Dedifferentiated amniotic fluid mesenchymal stem cell (primary cell): ENCODE results near the gene LAMA5.

Experiments
- DNase-seq: peaks from one replicate; pipeline ENCODE4 v3.0.0-alpha.2; 2016; ENCODE audit errors: extremely low spot score

The LAMA5 gene

DNA sequence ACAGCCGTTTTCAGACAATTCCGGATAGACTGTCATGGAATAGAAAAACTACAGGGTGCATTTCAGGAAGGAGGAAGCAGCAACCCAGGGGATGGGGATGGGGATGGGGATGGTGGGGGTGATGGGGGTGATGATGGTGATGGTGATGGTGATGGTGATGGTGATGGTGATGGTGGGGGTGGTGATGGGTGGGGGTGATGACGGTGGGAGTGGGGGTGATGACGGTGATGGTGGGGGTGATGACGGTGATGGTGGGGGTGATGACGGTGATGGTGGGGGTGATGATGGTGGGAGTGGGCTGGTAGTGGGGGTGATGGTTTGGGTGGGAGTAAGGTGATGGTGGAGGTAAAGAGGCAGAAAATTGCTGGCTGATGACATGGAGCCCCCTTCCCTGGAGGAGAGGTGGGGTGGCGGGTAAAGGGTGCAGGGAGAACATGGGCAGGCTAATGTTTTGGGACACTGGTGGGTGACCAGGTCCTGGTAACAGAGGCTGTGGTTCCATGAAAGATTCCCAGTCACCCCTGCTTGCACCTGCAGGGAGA lies 17.5 kb downstream of the LAMA5 start:
- no peak for DNase-seq

DNA sequence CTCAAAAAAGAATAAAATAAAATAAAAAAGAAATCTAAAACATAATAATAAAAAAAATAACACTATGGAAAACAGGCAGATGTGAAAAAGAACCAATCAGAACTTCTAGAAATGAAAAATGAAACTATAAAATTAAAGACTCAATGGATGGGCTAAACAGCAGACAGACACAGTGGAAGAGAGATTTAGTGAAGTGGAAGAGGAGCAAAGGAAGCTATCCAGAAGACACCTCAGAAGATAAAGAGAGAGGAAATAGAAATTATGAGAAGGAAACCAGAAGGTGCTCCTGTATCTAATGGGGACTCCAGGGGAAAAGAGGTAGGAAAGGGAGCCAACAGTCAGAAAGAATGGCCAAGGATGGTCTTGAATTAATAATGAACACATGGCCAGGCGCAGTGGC lies 18.5 kb downstream of the LAMA5 start:
- DNase-seq: no peak

DNA sequence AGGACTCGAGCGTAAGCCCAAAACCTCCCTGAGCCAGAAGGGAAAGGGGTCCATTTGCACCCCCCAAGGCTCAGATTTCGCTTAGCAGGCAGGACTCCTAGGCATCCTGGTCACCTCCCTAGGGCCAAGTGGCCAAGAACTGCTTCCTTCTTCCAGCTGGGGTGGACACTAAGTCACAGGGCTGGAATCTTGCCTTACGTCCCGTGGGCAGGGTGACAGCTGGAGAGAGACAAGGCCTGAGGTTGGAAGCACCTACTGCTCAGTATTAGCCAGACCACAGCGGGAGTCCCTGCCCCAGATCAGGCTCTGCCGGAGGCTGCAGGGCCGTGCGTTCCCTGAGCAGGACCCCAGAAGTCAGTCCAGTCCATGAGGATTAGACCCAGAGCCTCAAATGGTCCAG lies 19.7 kb downstream of the LAMA5 start:
- DNase-seq: no peak

DNA sequence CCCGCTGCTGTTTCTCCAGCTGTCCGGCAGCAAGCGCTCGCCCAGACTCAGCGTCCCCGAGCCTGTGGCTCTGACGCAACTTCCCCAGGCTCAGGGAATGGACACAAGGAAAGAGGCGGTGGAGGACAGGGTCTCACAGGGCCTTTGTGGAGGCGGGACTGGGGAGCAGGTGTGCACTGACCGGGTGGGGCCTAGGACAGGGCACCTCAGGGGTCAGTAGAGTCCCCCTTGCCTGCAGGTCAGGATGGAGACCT lies 20.0 kb downstream of the LAMA5 start:
- no peak for DNase-seq

DNA sequence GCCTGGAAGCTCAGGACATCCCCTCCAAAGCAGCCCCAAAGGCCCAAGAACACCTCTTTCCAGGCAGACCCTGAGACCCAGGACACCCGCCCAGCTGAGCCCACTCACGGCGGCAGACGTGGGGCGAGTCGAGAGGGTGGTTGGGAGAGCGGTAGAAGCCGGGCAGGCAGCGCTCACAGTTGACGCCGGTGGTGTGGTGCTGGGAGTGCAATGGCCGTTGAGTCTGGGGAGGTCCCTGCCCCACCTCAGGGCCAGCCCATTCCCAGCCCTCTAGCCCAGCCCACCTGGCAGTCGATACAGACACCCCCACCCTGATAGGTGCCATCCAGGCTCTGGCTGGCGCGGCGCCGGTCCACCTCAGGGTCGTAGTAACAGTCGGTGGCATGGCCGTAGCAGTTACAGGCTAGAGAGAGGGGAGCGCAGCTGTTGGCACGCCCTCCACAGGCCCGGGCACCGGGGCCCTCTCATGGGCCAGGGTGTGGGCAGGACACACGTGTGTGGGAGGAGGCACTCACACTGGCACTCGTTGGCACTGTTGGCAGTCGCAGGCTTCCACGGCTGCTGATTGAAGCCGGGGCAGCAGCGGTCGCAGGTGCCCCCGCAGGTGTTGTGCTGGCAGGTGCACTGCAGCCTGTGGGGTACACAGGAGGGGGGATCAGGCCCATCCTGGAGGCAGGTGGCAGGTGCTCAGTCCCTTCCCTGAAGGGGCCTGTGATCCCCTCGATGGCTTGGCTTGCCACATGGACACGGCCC lies 20.5 kb downstream of the LAMA5 start:
- DNase-seq: no peak

DNA sequence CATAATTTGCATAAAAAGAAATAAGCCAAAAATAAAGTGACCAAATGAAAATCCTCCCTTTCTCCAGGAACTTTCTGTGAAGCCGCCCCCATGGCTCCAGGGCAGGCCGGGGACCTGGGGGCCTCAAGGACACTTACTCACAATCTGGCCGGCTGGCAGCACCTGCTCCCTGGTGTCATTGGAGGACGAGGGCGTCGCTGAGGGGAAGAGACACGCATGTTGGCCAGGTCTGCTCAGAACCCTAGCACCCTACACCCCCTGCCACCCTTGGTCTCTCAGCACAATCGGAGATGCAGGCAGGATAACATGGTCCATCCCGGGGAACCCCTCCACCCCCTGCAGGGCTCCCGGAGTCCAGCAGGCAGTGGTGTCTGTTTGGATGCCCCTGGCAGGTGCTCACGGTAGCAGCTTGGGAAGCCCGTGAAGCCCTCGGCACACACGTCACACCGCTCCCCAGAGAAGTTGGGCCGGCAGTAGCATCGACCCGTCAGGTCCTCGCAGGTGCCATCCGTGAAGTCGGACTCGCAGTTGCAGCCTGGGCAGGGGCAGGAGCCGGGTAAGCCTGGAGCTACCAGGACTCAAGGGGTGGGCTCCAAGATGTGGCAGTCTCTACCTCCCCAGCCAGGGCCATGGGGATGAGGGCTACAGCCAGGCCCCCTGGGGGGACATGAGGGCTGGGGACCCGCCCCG lies 21.3 kb downstream of the LAMA5 start:
- DNase-seq: no peak

DNA sequence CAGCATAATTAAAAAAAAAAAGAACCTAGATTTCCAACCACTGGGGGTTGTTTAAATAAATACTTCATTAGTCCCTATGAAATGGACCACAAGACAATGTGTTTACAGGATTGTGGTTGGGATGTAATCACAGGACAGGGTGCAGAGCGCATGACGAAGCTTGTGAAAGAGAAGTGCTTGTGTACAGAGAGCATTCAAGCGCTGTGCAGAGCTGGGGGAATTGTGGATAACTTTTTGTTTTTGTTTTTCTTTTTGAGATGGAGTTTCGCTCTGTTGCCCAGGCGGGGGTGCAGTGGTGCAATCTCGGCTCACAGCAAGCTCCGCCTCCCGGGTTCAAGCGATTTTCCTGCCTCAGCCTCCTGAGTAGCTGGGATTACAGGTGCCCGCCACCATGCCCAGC lies 22.3 kb downstream of the LAMA5 start:
- DNase-seq: no peak

DNA sequence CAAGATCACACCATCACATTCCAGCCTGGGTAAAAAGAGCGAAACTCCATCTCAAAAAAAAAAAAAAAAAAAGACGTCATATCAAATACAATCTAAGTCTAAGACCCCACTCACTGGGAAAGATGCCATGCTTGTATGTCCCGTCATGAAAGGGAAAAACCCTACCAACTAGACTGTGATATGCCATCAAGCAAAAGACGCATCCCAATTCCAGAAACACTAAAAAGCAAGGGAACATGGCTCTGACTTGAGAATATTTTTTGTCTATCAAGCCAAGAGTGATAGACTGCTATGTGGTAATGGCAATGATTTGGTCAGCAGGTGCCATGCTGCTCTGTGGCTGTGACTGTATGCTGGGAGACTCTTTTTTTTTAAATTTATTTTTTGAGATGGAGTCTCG lies 23.0 kb downstream of the LAMA5 start:
- no peak for DNase-seq

DNA sequence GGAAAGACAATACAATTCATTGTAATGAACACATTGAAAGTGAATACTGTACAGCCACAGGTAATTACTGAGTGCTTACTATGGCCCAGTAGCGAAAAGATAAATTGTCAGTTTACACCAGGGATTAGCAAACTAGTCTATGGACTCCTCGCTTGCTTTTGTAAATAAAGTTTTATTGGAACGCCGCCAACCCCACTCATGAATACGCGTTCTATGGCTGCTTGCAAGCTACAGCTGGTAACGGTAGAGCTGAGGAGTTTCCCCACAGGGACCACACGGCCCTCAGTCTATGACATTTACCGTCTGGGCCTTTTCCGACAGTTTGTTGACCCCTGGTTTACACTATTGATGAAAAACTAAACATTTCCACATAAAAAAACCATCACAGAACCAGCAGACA lies 24.2 kb downstream of the LAMA5 start:
- no peak for DNase-seq

DNA sequence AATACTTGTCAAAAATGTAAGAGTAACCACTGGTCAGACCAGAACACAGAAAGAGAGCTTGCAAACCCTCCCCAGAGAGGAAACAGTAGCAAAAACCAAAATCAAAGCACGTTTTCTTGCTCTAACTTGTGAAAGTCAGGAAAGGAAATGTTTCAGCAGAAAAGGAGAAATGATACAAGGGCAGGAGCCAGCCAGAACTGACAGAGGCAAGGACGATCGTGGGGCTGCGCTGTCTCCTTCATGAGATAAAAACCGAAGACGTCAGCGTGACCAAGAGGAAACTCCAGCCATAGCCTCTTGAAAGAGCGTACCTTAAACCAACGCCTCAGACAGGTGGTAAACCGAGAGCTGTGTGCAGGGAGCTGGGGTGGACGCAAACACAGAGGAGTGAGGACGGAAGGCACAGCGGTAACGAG lies 27.5 kb downstream of the LAMA5 start:
- no peak for DNase-seq

DNA sequence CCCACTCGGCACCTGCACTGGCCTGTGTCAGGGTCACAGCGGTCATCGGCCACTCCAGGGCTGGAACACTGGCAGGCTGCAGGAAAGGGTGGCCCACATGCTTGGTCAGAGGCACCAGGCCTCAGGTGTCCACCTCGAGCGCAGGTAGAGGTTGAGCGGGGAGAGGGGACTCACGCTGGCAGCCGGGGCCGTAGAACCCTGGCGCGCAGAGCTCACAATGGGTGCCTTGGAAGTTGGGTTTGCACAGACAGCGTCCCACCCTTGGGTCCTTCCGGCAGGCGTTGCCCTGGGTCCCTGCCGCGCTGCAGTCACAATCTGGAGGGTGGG lies 28.9 kb downstream of the LAMA5 start:
- DNase-seq: no peak

DNA sequence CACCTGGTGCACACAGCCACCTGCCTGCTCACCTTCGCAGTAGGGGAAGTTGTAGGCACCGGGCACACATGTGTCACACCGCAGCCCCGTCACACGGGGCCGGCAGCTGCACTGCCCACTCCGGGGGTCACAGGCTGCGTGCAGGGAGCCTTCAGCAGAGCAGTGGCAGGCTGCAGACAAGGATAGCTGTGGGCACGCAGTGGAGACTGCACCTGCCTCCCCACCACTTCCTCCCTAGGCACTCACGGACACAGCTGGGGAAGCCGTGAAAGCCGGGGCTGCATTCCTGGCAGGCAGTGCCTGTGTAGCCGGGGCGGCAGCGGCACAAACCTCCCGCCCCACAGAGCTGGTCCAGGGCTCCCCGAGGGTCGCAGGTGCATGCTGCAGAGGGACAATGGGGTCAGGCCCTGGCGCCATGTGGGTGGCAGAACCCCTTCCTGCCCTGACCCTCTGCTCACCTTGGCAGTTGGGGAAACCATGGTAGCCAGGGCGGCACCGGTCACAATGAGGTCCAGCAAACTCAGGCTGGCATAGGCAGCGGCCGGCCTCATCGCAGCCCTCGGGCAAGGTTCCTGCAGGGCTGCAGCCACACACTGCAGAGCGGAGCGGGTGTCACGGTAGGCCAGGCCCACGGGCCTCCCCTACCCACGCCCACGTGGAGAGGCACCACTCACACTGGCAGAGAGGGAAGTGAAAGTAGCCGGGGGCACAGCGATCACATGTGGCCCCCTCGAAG lies 29.4 kb downstream of the LAMA5 start:
- no peak for DNase-seq

DNA sequence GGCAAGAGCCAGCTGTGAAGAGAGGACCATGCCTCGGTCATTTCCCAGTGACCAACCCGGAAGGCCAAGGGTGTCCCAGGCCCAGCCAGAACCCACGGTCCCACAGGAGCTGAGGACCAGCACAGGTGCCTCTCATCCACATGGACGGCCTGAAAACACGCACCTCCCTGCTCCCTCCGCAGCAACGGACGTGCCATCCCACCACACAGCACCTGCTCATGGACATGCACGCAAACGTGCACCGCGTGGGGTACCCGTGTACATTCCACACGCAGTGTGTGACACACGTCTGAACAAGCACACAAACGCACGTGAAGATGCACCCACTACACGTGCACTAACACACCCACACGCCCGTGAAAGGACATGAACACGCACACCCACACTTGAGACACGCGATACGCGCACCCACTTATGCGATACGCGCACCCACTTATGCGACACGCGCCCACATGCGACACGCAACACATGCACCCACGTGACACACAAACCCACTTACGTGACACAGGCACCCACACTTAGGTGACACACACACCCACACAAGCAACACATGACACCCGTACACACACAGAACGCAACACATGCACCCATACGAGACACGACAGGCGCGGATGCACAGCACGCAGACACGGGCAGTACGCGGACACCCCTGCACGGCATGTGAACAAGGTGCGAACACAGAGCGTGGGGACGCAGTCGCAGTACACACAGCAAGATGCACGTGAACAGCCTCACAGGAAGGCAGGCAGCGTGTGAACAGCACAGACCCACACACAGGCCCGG lies 30.1 kb downstream of the LAMA5 start:
- DNase-seq: no peak

DNA sequence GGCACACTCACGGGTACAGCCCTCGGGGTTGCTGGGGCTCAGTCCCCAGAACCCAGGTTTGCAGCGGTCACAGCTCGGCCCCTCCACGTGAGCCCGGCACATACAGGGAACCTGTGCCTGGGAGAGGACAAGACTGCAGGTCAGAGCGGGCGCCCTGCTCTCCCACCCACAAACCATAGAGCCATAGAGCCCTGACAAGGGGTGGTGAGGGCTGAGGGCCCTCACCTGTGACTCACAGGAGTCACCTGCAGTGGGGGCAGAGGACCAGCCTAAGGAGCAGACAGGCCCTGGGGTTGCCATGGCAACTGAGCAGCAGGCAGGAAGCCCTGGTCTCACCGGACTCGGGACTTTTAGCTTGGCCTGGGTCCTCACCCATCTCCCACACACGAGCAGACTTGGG lies 30.8 kb downstream of the LAMA5 start:
- DNase-seq: no peak

DNA sequence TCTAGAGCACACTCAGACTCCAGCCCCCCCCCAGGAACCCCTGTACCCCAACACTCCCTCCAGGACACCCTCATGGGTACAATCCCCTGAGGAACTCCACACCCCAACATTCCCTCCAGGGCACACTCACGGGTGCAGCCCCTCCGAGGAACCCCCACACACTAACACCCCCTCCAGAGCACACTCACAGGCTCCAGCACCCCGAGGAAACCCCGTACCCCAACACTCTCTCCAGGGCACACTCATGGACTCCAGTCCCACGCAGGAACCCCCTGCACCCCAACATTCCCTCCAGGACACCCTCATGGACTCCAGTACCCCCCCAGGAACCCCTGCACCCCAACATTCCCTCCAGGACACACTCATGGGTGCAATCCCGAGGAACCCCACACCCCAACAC lies 31.6 kb downstream of the LAMA5 start:
- no peak for DNase-seq

DNA sequence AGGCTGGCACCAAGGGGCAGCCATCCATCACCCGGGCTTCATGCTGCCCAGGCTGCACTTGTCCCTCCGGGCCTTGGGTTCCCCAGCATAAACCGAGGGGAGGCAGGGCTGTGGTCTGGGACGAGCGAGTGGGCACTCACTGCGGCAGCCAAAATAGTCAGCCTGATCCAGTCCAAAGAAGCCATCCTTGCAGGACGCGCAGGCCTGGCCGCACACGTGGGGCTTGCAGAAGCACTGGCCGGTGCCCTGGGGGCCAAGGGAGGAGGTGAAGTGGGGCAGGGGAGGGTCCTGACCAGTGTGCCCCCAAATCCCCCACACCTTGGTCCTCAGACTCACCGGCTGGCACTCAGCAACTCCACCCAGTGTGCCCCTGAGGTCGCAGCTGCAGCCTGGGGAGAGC lies 32.2 kb downstream of the LAMA5 start:
- DNase-seq: no peak

DNA sequence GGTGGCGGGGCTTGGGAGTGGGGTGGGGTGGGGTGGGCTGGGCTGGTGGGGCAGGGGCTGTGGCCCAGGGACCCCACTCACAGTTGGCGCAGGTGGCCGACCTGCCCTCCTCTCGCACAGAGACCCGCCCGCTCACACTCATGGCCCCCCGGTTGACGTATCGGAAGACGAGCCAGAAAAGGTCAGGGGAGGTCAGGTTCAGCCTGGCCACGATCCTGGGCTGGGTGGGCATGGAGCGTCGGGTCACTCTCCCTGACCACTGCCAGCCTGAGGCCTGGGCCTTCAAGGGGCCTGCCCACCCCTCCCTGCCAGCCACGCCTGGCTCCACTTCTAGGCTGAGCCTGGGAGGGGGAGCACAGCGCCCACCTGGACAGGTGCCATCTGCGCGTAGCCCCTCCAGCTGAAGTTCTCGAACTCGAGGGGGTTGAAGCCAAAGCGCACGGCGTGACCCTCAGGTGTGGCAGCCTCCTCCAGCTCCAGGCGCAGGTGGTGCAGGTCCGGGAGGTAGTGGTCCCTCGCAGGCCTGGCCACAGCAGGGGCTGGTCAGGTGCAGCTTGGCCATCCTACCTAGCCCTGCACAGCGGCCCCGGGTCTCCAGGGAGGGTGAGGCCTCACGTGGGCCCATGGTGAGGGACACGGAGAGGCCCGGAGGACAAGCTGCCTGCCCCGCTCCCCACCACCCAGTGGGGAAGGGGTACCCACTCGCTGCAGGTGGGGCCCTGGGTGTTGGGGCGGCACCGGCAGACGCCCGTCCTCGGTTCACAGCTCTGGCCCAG lies 33.1 kb downstream of the LAMA5 start:
- no peak for DNase-seq

DNA sequence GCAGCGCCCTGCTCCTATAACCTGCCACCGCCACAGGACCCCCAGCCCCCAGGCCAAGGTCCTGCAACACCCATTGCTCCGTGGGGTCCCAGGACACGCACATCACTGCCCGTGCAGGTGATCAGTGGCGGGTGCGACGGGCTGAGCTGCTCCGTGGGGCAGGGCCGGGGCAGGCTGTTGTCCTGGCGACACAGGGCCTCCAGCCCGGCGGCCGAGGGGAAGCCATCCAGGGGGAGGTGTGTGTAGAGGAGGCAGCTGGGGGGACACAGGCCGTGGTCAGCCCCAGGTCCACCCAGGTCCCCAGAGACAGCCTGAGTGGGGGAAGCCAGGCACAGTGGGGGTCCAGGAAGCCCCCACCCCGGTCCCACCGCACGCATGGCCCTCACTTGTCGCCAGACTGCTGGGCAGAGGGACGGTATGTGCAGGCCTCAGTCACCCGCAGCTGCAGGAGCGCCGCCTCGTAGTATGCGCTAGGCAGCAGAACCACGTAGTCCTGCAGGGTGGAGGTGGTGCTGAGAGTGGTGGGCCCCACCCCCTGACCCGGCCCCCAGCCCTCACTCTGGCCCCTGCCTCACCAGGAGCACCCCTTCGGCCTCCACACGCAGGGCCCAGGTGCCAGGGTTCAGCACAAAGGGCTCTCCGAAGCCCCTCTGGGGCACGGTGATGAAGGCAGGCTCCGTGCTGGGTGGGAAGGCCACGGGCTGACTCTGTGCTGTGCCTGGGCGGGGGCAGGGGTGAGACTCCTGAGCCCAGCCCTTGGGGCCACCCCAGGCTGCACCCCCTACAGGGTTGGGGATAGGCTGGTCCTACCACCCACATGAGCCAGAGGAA lies 33.9 kb downstream of the LAMA5 start:
- no peak for DNase-seq

DNA sequence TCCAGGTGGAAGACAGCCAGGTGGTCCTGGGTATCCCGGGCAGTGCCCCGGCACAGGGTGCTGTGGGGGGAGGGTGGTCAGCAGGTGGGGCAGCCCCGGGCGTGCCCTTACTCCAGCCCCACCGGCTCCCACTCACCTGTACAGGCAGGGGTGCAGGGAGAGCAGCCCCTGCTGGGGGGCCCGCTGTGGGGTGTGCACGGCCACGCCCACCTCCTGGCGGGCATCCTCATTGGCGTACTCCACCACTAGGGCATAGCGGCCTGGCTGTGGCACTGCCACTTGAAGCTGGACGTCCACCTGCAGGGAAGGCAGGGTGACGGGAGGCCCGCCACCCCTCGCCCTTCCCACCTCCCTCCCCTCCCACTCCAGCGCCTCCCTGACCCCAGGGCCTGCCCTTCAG lies 34.7 kb downstream of the LAMA5 start:
- no peak for DNase-seq

DNA sequence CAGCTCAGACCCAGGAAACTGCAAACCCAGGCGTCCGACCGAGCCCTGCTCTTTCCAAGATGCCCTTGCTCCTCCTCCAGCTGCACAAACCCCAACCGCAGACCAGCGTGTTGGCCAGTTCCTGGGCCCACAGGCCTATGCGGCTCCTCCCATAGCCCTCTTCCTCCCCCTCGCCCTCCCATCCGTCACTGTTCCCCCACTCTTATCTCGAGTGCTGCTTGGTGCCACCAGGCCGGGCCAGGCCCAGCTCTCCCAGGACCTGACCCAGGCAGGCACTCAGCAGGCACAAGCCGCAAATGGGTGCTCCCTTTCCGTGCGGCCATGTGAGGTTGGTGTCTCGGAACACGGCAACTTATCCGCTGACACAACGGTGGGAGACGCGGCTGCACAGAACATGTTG lies 35.8 kb downstream of the LAMA5 start:
- no peak for DNase-seq
